H9 (cell line): Measurements from ENCODE around the gene CCDC191. TPM values are rescaled to one million over a fixed set of nuclear protein-coding genes. Genes with fewer than 3 reads are reported as not detected.

ENCODE experiments used
- DNase-seq: peaks from one replicate; pipeline ENCODE4 v3.0.0-alpha.2; 2017
- H2AFZ ChIP-seq: one replicate; pipeline ENCODE4 v1.6.1; 2013; ENCODE audit warnings: mild to moderate bottlenecking, low read length, control low read depth, moderate library complexity
- H2AK5ac ChIP-seq: 2 replicates; pipeline ENCODE4 v1.6.1; 2013; ENCODE audit warnings: low read length, control low read depth, mixed read lengths; ENCODE audit not compliant: insufficient read length
- H2BK120ac ChIP-seq: one replicate; pipeline ENCODE4 v1.6.1; 2013; ENCODE audit warnings: low read depth, mild to moderate bottlenecking, low read length, control low read depth, inconsistent platforms; ENCODE audit not compliant: poor library complexity, severe bottlenecking
- H2BK12ac ChIP-seq: 2 replicates; pipeline ENCODE4 v1.6.1; 2013; ENCODE audit warnings: low read length, control low read depth, mixed read lengths, low read depth; ENCODE audit not compliant: insufficient read length
- H2BK15ac ChIP-seq: 2 replicates; pipeline ENCODE4 v1.6.1; 2013; ENCODE audit warnings: low read depth, low read length, control low read depth
- H2BK20ac ChIP-seq: one replicate; pipeline ENCODE4 v1.6.1; 2013; ENCODE audit warnings: low read depth, mild to moderate bottlenecking, low read length, control low read depth, inconsistent platforms; ENCODE audit not compliant: poor library complexity, severe bottlenecking
- H2BK5ac ChIP-seq: 2 replicates; pipeline ENCODE4 v1.6.1; 2013; ENCODE audit warnings: low read length, control low read depth, mixed read lengths; ENCODE audit not compliant: insufficient read length
- H3K14ac ChIP-seq: 2 replicates; pipeline ENCODE4 v1.6.1; 2013; ENCODE audit warnings: low read length, control low read depth; ENCODE audit not compliant: insufficient read depth
- H3K18ac ChIP-seq: 2 replicates; pipeline ENCODE4 v1.6.1; 2013; ENCODE audit warnings: low read depth, mild to moderate bottlenecking, mixed read lengths, low read length, control low read depth; ENCODE audit not compliant: insufficient read length
- H3K23ac ChIP-seq: 2 replicates; pipeline ENCODE4 v1.6.1; 2013; ENCODE audit warnings: low read length, control low read depth, mixed read lengths, low read depth; ENCODE audit not compliant: insufficient read length
- H3K23me2 ChIP-seq: 2 replicates; pipeline ENCODE4 v1.6.1; 2013; ENCODE audit warnings: low read depth, mild to moderate bottlenecking, mixed read lengths, low read length, control low read depth; ENCODE audit not compliant: insufficient read length, poor library complexity, severe bottlenecking
- H3K27ac ChIP-seq: 2 replicates; pipeline ENCODE4 v1.5.1; 2013; ENCODE audit warnings: low read length, control low read depth, mixed read lengths, low read depth; ENCODE audit not compliant: insufficient read length
- H3K27me3 ChIP-seq: 2 replicates; pipeline ENCODE4 v1.6.1; 2013; ENCODE audit warnings: low read length, control low read depth, inconsistent platforms; ENCODE audit not compliant: insufficient read depth
- H3K4ac ChIP-seq: 2 replicates; pipeline ENCODE4 v1.6.1; 2013; ENCODE audit warnings: low read depth, mild to moderate bottlenecking, control low read depth, inconsistent platforms, low read length, moderate library complexity
- H3K4me1 ChIP-seq: 2 replicates; pipeline ENCODE4 v1.6.1; 2013; ENCODE audit warnings: low read length, control low read depth, inconsistent platforms; ENCODE audit not compliant: insufficient read depth
- H3K4me2 ChIP-seq: 2 replicates; pipeline ENCODE4 v1.6.1; 2013; ENCODE audit warnings: low read length, control low read depth, mixed read lengths; ENCODE audit not compliant: insufficient read length, insufficient read depth
- H3K56ac ChIP-seq: 2 replicates; pipeline ENCODE4 v1.6.1; 2013; ENCODE audit warnings: low read depth, mild to moderate bottlenecking, mixed read lengths, low read length, control low read depth; ENCODE audit not compliant: insufficient read length
- H3K79me1 ChIP-seq: 2 replicates; pipeline ENCODE4 v1.6.1; 2013; ENCODE audit warnings: low read depth, mild to moderate bottlenecking, moderate library complexity, low read length, control low read depth, inconsistent platforms; ENCODE audit not compliant: insufficient read depth, poor library complexity, severe bottlenecking
- H3K79me2 ChIP-seq: 2 replicates; pipeline ENCODE4 v1.6.1; 2013; ENCODE audit warnings: low read length, control low read depth, inconsistent platforms; ENCODE audit not compliant: insufficient read depth
- H3K9ac ChIP-seq: 2 replicates; pipeline ENCODE4 v1.6.1; 2013; ENCODE audit warnings: low read length, control low read depth, mixed read lengths; ENCODE audit not compliant: insufficient read length; ENCODE audit errors: extremely low read depth
- H3K9me3 ChIP-seq: one replicate; pipeline ENCODE4 v1.6.1; 2013; ENCODE audit warnings: low read depth, low read length, inconsistent platforms; ENCODE audit not compliant: control insufficient read depth
- H3T11ph ChIP-seq: one replicate; pipeline ENCODE4 v1.6.1; 2013; ENCODE audit warnings: mild to moderate bottlenecking, low read length, control low read depth, inconsistent platforms
- H4K20me1 ChIP-seq: one replicate; pipeline ENCODE4 v1.6.1; 2013; ENCODE audit not compliant: control insufficient read depth, insufficient read length, insufficient read depth
- H4K5ac ChIP-seq: 2 replicates; pipeline ENCODE4 v1.6.1; 2013; ENCODE audit warnings: low read depth, mild to moderate bottlenecking, mixed read lengths, low read length, control low read depth; ENCODE audit not compliant: insufficient read length
- H4K8ac ChIP-seq: replicated peaks from 2 replicates; pipeline ENCODE4 v1.6.1; 2013; ENCODE audit warnings: low read length, control low read depth, mixed read lengths, low read depth; ENCODE audit not compliant: insufficient read length
- H4K91ac ChIP-seq: 2 replicates; pipeline ENCODE4 v1.6.1; 2013; ENCODE audit warnings: low read depth, mild to moderate bottlenecking, moderate library complexity, mixed read lengths, low read length, control low read depth; ENCODE audit not compliant: insufficient read length
- H3K27ac Mint-ChIP-seq, 3 experiments: 2 replicates in 2 of 3; 3 replicates in 1 of 3; pipeline ENCODE4 v1.8.0; 2020 to 2021; ENCODE audit warnings: mixed read lengths in 3 of 3, mild to moderate bottlenecking in 1 of 3, moderate library complexity in 1 of 3
- H3K27me3 Mint-ChIP-seq: 2 replicates; pipeline ENCODE4 v1.8.0; 2021; ENCODE audit warnings: low read depth, mild to moderate bottlenecking, moderate library complexity, mixed read lengths
- H3K36me3 Mint-ChIP-seq, 3 experiments: 2 replicates in 2 of 3; 3 replicates in 1 of 3; pipeline ENCODE4 v1.8.0; 2020 to 2021; ENCODE audit warnings: low read depth in 3 of 3, mixed read lengths in 3 of 3; ENCODE audit not compliant: insufficient read depth in 1 of 3
- H3K4me1 Mint-ChIP-seq, 2 experiments: 2 replicates each; pipeline ENCODE4 v1.8.0; 2020; ENCODE audit warnings: mixed read lengths in 2 of 2
- H3K4me3 Mint-ChIP-seq, 2 experiments: 2 replicates in 1 of 2; 3 replicates in 1 of 2; pipeline ENCODE4 v1.8.0; 2020 to 2021; ENCODE audit warnings: mild to moderate bottlenecking in 2 of 2, mixed read lengths in 2 of 2, moderate library complexity in 1 of 2
- H3K9me3 Mint-ChIP-seq, 2 experiments: 2 replicates in 1 of 2; 3 replicates in 1 of 2; pipeline ENCODE4 v1.8.0; 2020; ENCODE audit warnings: mild to moderate bottlenecking in 2 of 2, mixed read lengths in 2 of 2, moderate library complexity in 1 of 2
- CTCF ChIP-seq: fragments of 200-600 bp; sonication (generic); conservative IDR thresholded peaks from 3 replicates; pipeline ENCODE4 v1.8.0; 2021; ENCODE audit warnings: antibody characterized with exemption, mild to moderate bottlenecking
- total RNA-seq: library from RNA; stranded (reverse); gene quantifications from 2 replicates; pipeline ENCODE4 v1.2.1, GENCODE V29; 2021

The CCDC191 gene
- total RNA-seq, 1 experiment from 2014 or later = 0.68 TPM

DNA sequence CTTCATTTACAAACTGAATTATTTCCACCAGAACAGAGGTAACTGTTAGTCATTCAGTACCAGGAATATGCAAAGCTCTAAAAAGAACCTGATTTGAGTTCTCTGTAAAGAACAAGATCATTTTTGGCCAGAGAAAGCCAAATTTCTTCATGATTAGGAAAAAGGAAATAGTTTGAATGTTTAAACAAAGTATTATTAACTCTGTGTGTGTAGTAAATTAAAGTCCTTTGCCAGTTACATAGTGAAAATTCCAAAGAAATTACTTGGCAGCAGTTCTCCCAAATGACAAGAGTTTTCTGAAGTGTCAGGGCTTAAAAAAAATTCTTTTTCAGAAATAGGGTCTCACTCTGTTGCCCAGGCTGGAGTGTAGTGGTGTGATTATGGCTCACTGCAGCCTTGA lies 24.7 kb upstream of the CCDC191 start:
- Mint-ChIP-seq H3K27ac (no peak overlapping the region), H3K36me3 (peaks cover 54 to 96% (median 75%) of the 10 kb centered on the region in 3 experiments), H3K27me3 (no peaks in the 10 kb centered on the region), H3K9me3 (no peaks in the 10 kb centered on the region), H3K4me3 (no peak overlapping the region), H3K4me1 (no peaks in the 10 kb centered on the region)
- no peaks in the 10 kb centered on the region for H3K79me1 ChIP-seq
- H2AFZ ChIP-seq = no peak overlapping the region
- H3K9ac ChIP-seq = no peak overlapping the region
- H4K91ac ChIP-seq = no peak overlapping the region
- H3T11ph ChIP-seq = no peak overlapping the region
- no peak overlapping the region for H3K56ac ChIP-seq
- no peaks in the 10 kb centered on the region for H4K20me1 ChIP-seq
- H3K4ac ChIP-seq = no peak overlapping the region
- no peaks in the 10 kb centered on the region for H3K23me2 ChIP-seq
- H2BK20ac ChIP-seq = no peak overlapping the region
- no peaks in the 10 kb centered on the region; the same call in 1 of the 2 replicates for H3K27me3 ChIP-seq
- H4K8ac ChIP-seq = no peak overlapping the region
- no peak overlapping the region for H2BK15ac ChIP-seq
- no peak overlapping the region for H3K4me2 ChIP-seq
- no peak for DNase-seq
- no peak for TF ChIP-seq CTCF
- H3K14ac ChIP-seq = no peak overlapping the region
- no peak overlapping the region for H3K27ac ChIP-seq
- no peaks in the 10 kb centered on the region for H3K79me2 ChIP-seq
- no peak overlapping the region for H2BK12ac ChIP-seq
- H3K23ac ChIP-seq = no peak overlapping the region
- H2BK120ac ChIP-seq = no peak overlapping the region
- H2AK5ac ChIP-seq = no peak overlapping the region
- H2BK5ac ChIP-seq = no peak overlapping the region
- H4K5ac ChIP-seq = no peak overlapping the region
- no peak overlapping the region for H3K18ac ChIP-seq
- no peaks in the 10 kb centered on the region for H3K4me1 ChIP-seq
- H3K9me3 ChIP-seq = no peaks in the 10 kb centered on the region
